ENCODE data around the gene C11orf52. TPM values are rescaled to one million over a fixed set of nuclear protein-coding genes. Genes with fewer than 3 reads are reported as not detected.

C11orf52 gene
- total and polyA plus RNA-seq, 8 donors: 3.9 to 43.4 (median 18.7) TPM; not detected in 1

DNA sequence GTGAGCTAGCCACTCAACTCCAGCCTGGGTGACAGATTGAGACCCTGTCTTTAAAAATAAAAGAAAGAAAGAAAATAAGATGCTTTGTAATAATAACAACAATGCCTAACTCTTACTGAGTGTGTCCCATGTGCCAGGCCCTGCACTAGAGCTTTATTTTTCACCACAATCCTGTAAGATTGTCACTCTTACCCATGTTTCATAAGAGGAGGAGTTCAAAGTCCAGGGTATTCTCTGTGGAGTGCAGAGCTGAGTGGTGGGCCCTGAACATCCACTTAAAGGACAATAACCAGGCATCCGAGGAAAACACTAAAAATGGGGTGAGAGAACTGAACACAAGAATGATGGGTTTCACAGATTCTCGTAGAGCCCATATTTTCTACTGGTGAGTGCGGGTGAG lies 925 bp upstream of the C11orf52 start:
- no peaks in the 10 kb centered on the region for H3K36me3 ChIP-seq
- 81 to 87% (median 85%) methylated on average over 3 of the region's 3 CpGs for WGBS, 5 donors
- TF ChIP-seq, protein P1, sequence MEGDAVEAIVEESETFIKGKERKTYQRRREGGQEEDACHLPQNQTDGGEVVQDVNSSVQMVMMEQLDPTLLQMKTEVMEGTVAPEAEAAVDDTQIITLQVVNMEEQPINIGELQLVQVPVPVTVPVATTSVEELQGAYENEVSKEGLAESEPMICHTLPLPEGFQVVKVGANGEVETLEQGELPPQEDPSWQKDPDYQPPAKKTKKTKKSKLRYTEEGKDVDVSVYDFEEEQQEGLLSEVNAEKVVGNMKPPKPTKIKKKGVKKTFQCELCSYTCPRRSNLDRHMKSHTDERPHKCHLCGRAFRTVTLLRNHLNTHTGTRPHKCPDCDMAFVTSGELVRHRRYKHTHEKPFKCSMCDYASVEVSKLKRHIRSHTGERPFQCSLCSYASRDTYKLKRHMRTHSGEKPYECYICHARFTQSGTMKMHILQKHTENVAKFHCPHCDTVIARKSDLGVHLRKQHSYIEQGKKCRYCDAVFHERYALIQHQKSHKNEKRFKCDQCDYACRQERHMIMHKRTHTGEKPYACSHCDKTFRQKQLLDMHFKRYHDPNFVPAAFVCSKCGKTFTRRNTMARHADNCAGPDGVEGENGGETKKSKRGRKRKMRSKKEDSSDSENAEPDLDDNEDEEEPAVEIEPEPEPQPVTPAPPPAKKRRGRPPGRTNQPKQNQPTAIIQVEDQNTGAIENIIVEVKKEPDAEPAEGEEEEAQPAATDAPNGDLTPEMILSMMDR (IDR thresholded peaks at IDR 0.05): no peak
- no peak for TF ChIP-seq POLR2A (IDR thresholded peaks at IDR 0.05)
- TF ChIP-seq EP300 (IDR thresholded peaks at IDR 0.05): no peak
- no peak for TF ChIP-seq POLR2AphosphoS5 (IDR thresholded peaks at IDR 0.05)
- no peak for DNase-seq
- no peaks in the 10 kb centered on the region for H3K9me3 ChIP-seq
- peak overlapping the region; percentile 46 to 87 (median 85) for H3K27ac ChIP-seq
- intact Hi-C loops (cut with DNase I; ENCODE audit: low total_unique reads): no loop called here
- H3K27me3 ChIP-seq: peaks cover 0 to 14% (median 5%) of the 10 kb centered on the region in 3 donors
- no peak overlapping the region for H3K4me3 ChIP-seq
- H3K4me1 ChIP-seq: peaks cover 0 to 53% (median 28%) of the 10 kb centered on the region in 4 donors

DNA sequence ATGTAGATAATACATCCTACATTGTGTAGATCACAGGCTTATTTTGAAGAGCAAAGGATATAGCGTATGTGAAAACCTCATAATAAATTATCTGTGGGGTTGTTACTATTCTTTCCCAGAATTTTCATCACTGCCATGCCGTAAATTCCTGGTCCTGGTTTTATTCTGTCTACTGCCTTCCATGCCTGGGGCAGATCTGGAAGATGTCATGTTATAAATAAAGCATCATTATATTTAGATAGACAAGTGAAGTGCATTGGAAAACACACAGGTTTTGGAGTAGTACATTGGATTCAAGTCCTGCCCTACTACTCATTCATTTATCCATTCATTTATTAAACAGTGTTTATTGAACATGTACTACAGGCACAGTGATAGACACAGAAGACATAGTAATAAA lies 2.2 kb downstream of the C11orf52 start:
- intact Hi-C loops (cut with DNase I; ENCODE audit: low total_unique reads): no loop called here
- no peak for DNase-seq
- 63 to 96% (median 75%) methylated on average over 2 of the region's 2 CpGs for WGBS, 5 donors
- TF ChIP-seq POLR2AphosphoS5 (IDR thresholded peaks at IDR 0.05) (no peak), EP300 (IDR thresholded peaks at IDR 0.05) (no peak), POLR2A (IDR thresholded peaks at IDR 0.05) (no peak)
- TF ChIP-seq, protein P1 (IDR thresholded peaks at IDR 0.05): no peak
- H3K9me3 ChIP-seq: no peaks in the 10 kb centered on the region
- H3K4me1 ChIP-seq: peaks cover 25 to 74% (median 48%) of the 10 kb centered on the region in 4 donors
- H3K36me3 ChIP-seq: peaks cover 0 to 6% (median 2%) of the 10 kb centered on the region in 4 donors
- peak overlapping the region in 1 of 5 donors; percentile 91 for H3K27ac ChIP-seq
- no peaks in the 10 kb centered on the region for H3K27me3 ChIP-seq
- H3K4me3 ChIP-seq: no peak overlapping the region

DNA sequence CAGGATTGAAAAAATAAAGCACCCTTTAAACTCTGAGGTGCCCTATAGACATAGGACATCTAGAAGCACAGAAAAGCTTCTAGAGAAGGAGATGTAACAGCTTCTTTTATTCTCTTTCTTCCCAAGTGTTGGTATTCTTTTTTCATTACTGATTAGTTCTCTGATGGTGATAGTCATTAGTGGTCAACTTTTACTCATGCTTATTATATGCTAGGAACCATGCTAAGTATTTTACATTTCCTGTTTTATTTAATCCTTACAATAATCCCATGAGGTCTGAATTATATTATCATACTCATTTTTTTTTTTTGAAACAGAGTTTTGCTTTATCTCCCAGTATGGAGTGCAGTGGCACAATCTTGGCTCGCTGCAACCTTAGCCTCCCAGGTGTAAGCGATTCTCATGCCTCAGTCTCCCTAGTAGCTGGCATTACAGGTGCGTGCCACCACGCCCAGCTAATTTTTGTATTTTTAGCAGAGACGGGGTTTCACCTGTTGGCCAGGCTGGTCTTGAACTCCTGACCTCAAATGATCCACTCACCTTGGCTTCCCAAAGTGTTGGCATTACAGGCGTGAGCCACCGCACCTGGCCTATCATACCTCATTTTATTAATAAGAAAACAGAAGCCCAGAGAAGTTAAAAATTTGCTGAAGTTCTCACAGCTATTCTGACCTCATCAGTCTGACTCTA lies 3.0 kb downstream of the C11orf52 start:
- H3K27me3 ChIP-seq: no peaks in the 10 kb centered on the region
- H3K4me1 ChIP-seq: peaks cover 33 to 81% (median 56%) of the 10 kb centered on the region in 4 donors
- no peak overlapping the region for H3K4me3 ChIP-seq
- no peak for DNase-seq
- no peaks in the 10 kb centered on the region for H3K9me3 ChIP-seq
- WGBS, 5 donors: 83 to 92% (median 87%) methylated on average over 7 of the region's 7 CpGs
- intact Hi-C loops (cut with DNase I; ENCODE audit: low total_unique reads): no loop called here
- H3K36me3 ChIP-seq: peaks cover 0 to 7% (median 2%) of the 10 kb centered on the region in 4 donors
- TF ChIP-seq, protein P1 (IDR thresholded peaks at IDR 0.05): no peak
- TF ChIP-seq POLR2AphosphoS5 (IDR thresholded peaks at IDR 0.05) (no peak), POLR2A (IDR thresholded peaks at IDR 0.05) (no peak), EP300 (IDR thresholded peaks at IDR 0.05) (no peak)
- peak overlapping the region in 4 of 5 donors; percentile 84 to 93 (median 88) for H3K27ac ChIP-seq

DNA sequence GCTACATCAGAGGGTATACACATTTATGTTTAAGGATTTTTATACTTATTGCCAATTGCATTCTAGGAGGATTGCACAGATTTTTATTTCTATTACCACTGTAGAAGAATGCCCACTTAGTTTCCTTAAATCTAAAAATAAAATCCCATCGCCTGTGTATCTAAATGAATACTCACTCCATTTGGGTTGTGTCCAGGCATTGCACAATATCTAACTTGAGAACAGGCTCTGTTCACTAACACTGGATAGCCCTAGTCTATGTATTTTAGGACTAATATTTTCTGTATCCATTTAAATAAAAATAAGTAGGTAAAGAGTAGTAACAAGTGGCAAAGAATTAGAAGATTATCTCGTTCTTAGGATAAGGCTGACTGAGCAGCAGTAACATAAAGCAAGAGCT lies 4.1 kb downstream of the C11orf52 start:
- Histone ChIP-seq H3K27ac (peak overlapping the region; percentile 66 to 93 (median 85)), H3K27me3 (no peaks in the 10 kb centered on the region), H3K4me1 (peaks cover 39 to 88% (median 60%) of the 10 kb centered on the region in 4 donors), H3K9me3 (no peaks in the 10 kb centered on the region), H3K36me3 (peaks cover 0 to 7% (median 2%) of the 10 kb centered on the region in 4 donors), H3K4me3 (no peak overlapping the region)
- TF ChIP-seq POLR2AphosphoS5 (IDR thresholded peaks at IDR 0.05): peak; percentile 22 to 62 (median 31)
- TF ChIP-seq EP300 (IDR thresholded peaks at IDR 0.05): no peak
- 4 to 12% (median 10%) methylated on average over 2 of the region's 2 CpGs for WGBS, 5 donors
- intact Hi-C loops (cut with DNase I; ENCODE audit: low total_unique reads): no loop called here
- peak; percentile 49 to 78 for DNase-seq

DNA sequence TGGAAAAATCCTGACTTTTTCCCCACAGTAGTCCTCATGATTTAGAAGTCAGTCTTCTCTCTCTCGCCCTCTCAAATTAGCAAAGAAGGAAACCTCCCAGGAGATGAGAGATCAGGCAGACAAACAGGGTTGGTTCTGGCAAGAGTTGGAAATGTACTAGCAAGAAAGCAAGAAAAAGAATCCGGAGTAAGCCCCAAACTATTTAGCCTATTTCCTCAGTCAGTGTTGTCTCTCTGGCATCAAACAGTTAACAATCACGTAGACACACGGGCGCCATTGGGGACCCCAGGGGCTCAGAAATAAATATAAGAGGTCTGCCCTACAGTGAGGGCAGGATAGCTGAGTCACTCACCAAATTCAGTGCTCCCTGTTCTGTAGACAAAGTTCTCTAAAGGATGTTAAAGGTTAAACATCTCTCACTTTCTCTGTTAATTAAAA lies 4.7 kb downstream of the C11orf52 start:
- DNase-seq: no peak
- H3K27me3 ChIP-seq: no peaks in the 10 kb centered on the region
- 24 to 36% (median 30%) methylated on average over 5 of the region's 5 CpGs for WGBS, 5 donors
- no peak overlapping the region for H3K4me3 ChIP-seq
- H3K4me1 ChIP-seq: peaks cover 39 to 82% (median 58%) of the 10 kb centered on the region in 4 donors
- peaks cover 0 to 7% (median 2%) of the 10 kb centered on the region in 4 donors for H3K36me3 ChIP-seq
- H3K9me3 ChIP-seq: no peaks in the 10 kb centered on the region
- H3K27ac ChIP-seq: peak overlapping the region; percentile 66 to 93 (median 85)
- intact Hi-C loops (cut with DNase I; ENCODE audit: low total_unique reads): no loop called here
- TF ChIP-seq POLR2A (IDR thresholded peaks at IDR 0.05): no peak
- no peak for TF ChIP-seq EP300 (IDR thresholded peaks at IDR 0.05)
- TF ChIP-seq, protein P1 (IDR thresholded peaks at IDR 0.05): no peak

Data from stomach (tissue), 9 donors.